PFSK-1 (cell line): ENCODE measurements around the gene DAW1.

Source experiments
- FOXP2 ChIP-seq: optimal IDR thresholded peaks from 2 replicates; pipeline ENCODE3; 2011; ENCODE audit warnings: borderline replicate concordance, control low read depth, inconsistent platforms; ENCODE audit not compliant: insufficient read depth; ENCODE audit errors: extremely low read length, extremely low read depth
- POLR2AphosphoS5 ChIP-seq: IDR thresholded peaks from 2 replicates; pipeline ENCODE4 v1.6.1; 2012; ENCODE audit warnings: low read depth, mild to moderate bottlenecking, control low read depth, low read length, moderate library complexity
- REST ChIP-seq, 2 experiments: IDR thresholded peaks; 2 replicates each; pipeline versions ENCODE4 v1.6.1 to v1.8.0; 2011 to 2012; ENCODE audit warnings: low read depth in 2 of 2, low read length in 2 of 2, control low read depth in 1 of 2, inconsistent platforms in 1 of 2, mild to moderate bottlenecking in 1 of 2, moderate library complexity in 1 of 2; ENCODE audit not compliant: insufficient read depth in 1 of 2
- SIN3A ChIP-seq: IDR thresholded peaks from 2 replicates; pipeline ENCODE4 v1.6.1; 2012; ENCODE audit warnings: mild to moderate bottlenecking, low read length, moderate library complexity, borderline replicate concordance; ENCODE audit not compliant: insufficient read depth
- TAF1 ChIP-seq: IDR thresholded peaks from 2 replicates; pipeline ENCODE4 v1.6.1; 2012; ENCODE audit warnings: low read length, control low read depth, borderline replicate concordance; ENCODE audit not compliant: insufficient read depth

Gene DAW1

GRCh38 chr2:227864161-227864756, 7.2 kb upstream of the DAW1 start:
- TF ChIP-seq SIN3A = no peak
- no peak for TF ChIP-seq FOXP2
- no peak for TF ChIP-seq TAF1
- no peak for TF ChIP-seq POLR2AphosphoS5
- no peak for TF ChIP-seq REST (IDR thresholded peaks at IDR 0.05; ENCODE audit: insufficient read depth in 1 of 2, low read depth in 2 of 2, low read length in 2 of 2)

GRCh38 chr2:227865291-227865690, 6.1 kb upstream of the DAW1 start:
- TF ChIP-seq SIN3A (no peak), TAF1 (no peak), FOXP2 (no peak), POLR2AphosphoS5 (no peak), REST (IDR thresholded peaks at IDR 0.05; ENCODE audit: insufficient read depth in 1 of 2, low read depth in 2 of 2, low read length in 2 of 2) (no peak)

GRCh38 chr2:227867386-227867785, 4.0 kb upstream of the DAW1 start:
- no peak for TF ChIP-seq POLR2AphosphoS5
- no peak for TF ChIP-seq SIN3A
- no peak for TF ChIP-seq REST (IDR thresholded peaks at IDR 0.05; ENCODE audit: insufficient read depth in 1 of 2, low read depth in 2 of 2, low read length in 2 of 2)
- TF ChIP-seq FOXP2 = no peak
- TF ChIP-seq TAF1 = no peak

GRCh38 chr2:227870710-227871374, 589 bp upstream of the DAW1 start:
- no peak for TF ChIP-seq FOXP2
- TF ChIP-seq SIN3A = no peak
- no peak for TF ChIP-seq REST (IDR thresholded peaks at IDR 0.05; ENCODE audit: insufficient read depth in 1 of 2, low read depth in 2 of 2, low read length in 2 of 2)
- TF ChIP-seq POLR2AphosphoS5 = no peak
- TF ChIP-seq TAF1 = no peak
